ENCODE data around the gene LIPE.
"Not testable (repeated sequence)": the region's sequence is repeated elsewhere in the genome, so short reads cannot be mapped to it uniquely, and the experiment has no call there.

GRCh38 chr19:42448306-42448705, 21.1 kb upstream of the LIPE start:
- not testable (repeated sequence) for TF ChIP-seq CTCF, EP300 (IDR thresholded peaks at IDR 0.05)
